GM19025 (cell line): ENCODE measurements around the gene GFRA4.

ENCODE experiments used
- ATAC-seq: cut with Tn5 transposase; IDR thresholded peaks from one replicate; pipeline ENCODE4 v1.9.1; 2021; ENCODE audit warnings: mild to moderate bottlenecking, low read depth, moderate library complexity; ENCODE audit not compliant: unreplicated experiment

Gene GFRA4

GRCh38 chr20:3696200-3696599, 33.0 kb upstream of the GFRA4 start:
- no peak for ATAC-seq

GRCh38 chr20:3694864-3695263, 31.7 kb upstream of the GFRA4 start:
- no peak for ATAC-seq

GRCh38 chr20:3693376-3693775, 30.2 kb upstream of the GFRA4 start:
- ATAC-seq = no peak

- ATAC-seq = no peak
Measured at GRCh38 chr20:3692706-3693294, 29.6 kb upstream of the GFRA4 start.

- no peak for ATAC-seq
Measured at GRCh38 chr20:3691897-3692296, 28.7 kb upstream of the GFRA4 start.

- no peak for ATAC-seq
Measured at GRCh38 chr20:3691306-3691705, 28.1 kb upstream of the GFRA4 start.

- no peak for ATAC-seq
Measured at GRCh38 chr20:3690413-3690812, 27.2 kb upstream of the GFRA4 start.

GRCh38 chr20:3689978-3690377, 26.8 kb upstream of the GFRA4 start:
- ATAC-seq = no peak

GRCh38 chr20:3687655-3688054, 24.5 kb upstream of the GFRA4 start:
- no peak for ATAC-seq

GRCh38 chr20:3686867-3687321, 23.7 kb upstream of the GFRA4 start:
- ATAC-seq = no peak

- no peak for ATAC-seq
Measured at GRCh38 chr20:3686421-3686820, 23.2 kb upstream of the GFRA4 start.

GRCh38 chr20:3685341-3685740, 22.1 kb upstream of the GFRA4 start:
- no peak for ATAC-seq

GRCh38 chr20:3681931-3682781, 19.0 kb upstream of the GFRA4 start, which contains the start of gene ADAM33:
Gene ADAM33 (minus strand): TSS chr20:3682010. CDS start chr20:3682004, 6 bp downstream.
- no peak for ATAC-seq

GRCh38 chr20:3681352-3681930, 18.2 kb upstream of the GFRA4 start:
- no peak for ATAC-seq

- no peak for ATAC-seq
Measured at GRCh38 chr20:3680701-3681351, 17.6 kb upstream of the GFRA4 start.

- ATAC-seq = no peak
Measured at GRCh38 chr20:3679749-3680700, 16.8 kb upstream of the GFRA4 start.

GRCh38 chr20:3678856-3679720, 15.9 kb upstream of the GFRA4 start:
- no peak for ATAC-seq

GRCh38 chr20:3678198-3678597, 15.0 kb upstream of the GFRA4 start:
- ATAC-seq = no peak

GRCh38 chr20:3677733-3678132, 14.5 kb upstream of the GFRA4 start:
- ATAC-seq = no peak
